A673 (cell line): Measurements from ENCODE around the gene LTO1. TPM values are rescaled to one million over a fixed set of nuclear protein-coding genes. Genes with fewer than 3 reads are reported as not detected.
A peak's percentile ranks its signal among the peaks of the same experiment; 100 is the strongest.

Experiments
- BruUV-seq: library from RNA; stranded (reverse); fragments of 400-500 nt; replicated peaks from 2 replicates; lab custom pipeline; 2021; lab: Mats Ljungman, UMichigan
- CTCF ChIA-PET: fragments of 300-600 bp; sonication (Branson Sonifier 250); formaldehyde crosslinking; loops from one replicate; lab custom pipeline; 2022; ENCODE audit warnings: antibody characterized with exemption; lab: Charles Lee
- POLR2A ChIA-PET: fragments of 300-600 bp; sonication (Branson Sonifier 250); formaldehyde crosslinking; loops from one replicate; lab custom pipeline; 2022; ENCODE audit warnings: antibody characterized with exemption; ENCODE audit not compliant: low non-redundant PET; lab: Charles Lee
- DNase-seq: peaks from one replicate; pipeline ENCODE4 v3.0.0-alpha.2; 2015; ENCODE audit warnings: low spot score
- H3K27ac ChIP-seq: fragments of 200-600 bp; sonication (generic); 2 replicates; pipeline ENCODE4 v1.5.1; 2016; ENCODE audit warnings: mixed run types, low read depth, mild to moderate bottlenecking, mixed read lengths, antibody characterized with exemption, low read length; ENCODE audit not compliant: poor library complexity, severe bottlenecking
- H3K27me3 ChIP-seq: fragments of 200-600 bp; sonication (generic); replicated peaks from 2 replicates; pipeline ENCODE4 v1.6.1; 2017; ENCODE audit warnings: mixed run types, low read depth, mild to moderate bottlenecking, mixed read lengths, antibody characterized with exemption, low read length; ENCODE audit not compliant: insufficient read depth, poor library complexity
- H3K36me3 ChIP-seq: fragments of 200-600 bp; sonication (generic); 2 replicates; pipeline ENCODE4 v1.6.1; 2016; ENCODE audit warnings: mixed run types, mild to moderate bottlenecking, mixed read lengths, antibody characterized with exemption, low read length; ENCODE audit not compliant: insufficient read depth, poor library complexity, severe bottlenecking
- H3K4me1 ChIP-seq: fragments of 200-600 bp; sonication (generic); 2 replicates; pipeline ENCODE4 v1.6.1; 2017; ENCODE audit warnings: mixed run types, mild to moderate bottlenecking, mixed read lengths, antibody characterized with exemption, low read length; ENCODE audit not compliant: insufficient read depth, poor library complexity, severe bottlenecking
- H3K4me3 ChIP-seq: fragments of 200-600 bp; sonication (generic); 2 replicates; pipeline ENCODE4 v1.5.1; 2016; ENCODE audit warnings: low read depth, mixed run types, mild to moderate bottlenecking, mixed read lengths, low read length; ENCODE audit not compliant: poor library complexity, severe bottlenecking
- H3K9me3 ChIP-seq: fragments of 200-600 bp; sonication (generic); 2 replicates; pipeline ENCODE4 v1.6.1; 2016; ENCODE audit warnings: mixed run types, low read depth, mild to moderate bottlenecking, mixed read lengths, antibody characterized with exemption, low read length; ENCODE audit not compliant: poor library complexity, severe bottlenecking
- EZH2 ChIP-seq: fragments of 200-600 bp; sonication (generic); IDR thresholded peaks from 2 replicates; pipeline ENCODE4 v1.6.1; 2017; ENCODE audit warnings: borderline replicate concordance, low read depth, mild to moderate bottlenecking, mixed read lengths, antibody characterized with exemption, low read length; ENCODE audit not compliant: poor library complexity, severe bottlenecking
- intact Hi-C: fragments of 100-400 bp; cut with micrococcal nuclease; formaldehyde crosslinking; loops from one replicate; pipeline ENCODE4 v1.10.0; 2022; ENCODE audit not compliant: unreplicated experiment
- total RNA-seq: library from RNA; stranded (reverse); gene quantifications from 2 replicates; pipeline ENCODE4 v1.2.3, GENCODE V29; 2021
- TF ChIP-seq, protein P1 (sequence below): fragments of 300-800, 200-600 bp; sonication (generic); conservative IDR thresholded peaks from 2 replicates; pipeline ENCODE4 v1.5.1; 2017; ENCODE audit warnings: low read depth, mild to moderate bottlenecking, antibody characterized with exemption, low read length, moderate library complexity, mixed read lengths

LTO1 gene
- total RNA-seq, 1 experiment from 2014 or later = 56.0 TPM

DNA sequence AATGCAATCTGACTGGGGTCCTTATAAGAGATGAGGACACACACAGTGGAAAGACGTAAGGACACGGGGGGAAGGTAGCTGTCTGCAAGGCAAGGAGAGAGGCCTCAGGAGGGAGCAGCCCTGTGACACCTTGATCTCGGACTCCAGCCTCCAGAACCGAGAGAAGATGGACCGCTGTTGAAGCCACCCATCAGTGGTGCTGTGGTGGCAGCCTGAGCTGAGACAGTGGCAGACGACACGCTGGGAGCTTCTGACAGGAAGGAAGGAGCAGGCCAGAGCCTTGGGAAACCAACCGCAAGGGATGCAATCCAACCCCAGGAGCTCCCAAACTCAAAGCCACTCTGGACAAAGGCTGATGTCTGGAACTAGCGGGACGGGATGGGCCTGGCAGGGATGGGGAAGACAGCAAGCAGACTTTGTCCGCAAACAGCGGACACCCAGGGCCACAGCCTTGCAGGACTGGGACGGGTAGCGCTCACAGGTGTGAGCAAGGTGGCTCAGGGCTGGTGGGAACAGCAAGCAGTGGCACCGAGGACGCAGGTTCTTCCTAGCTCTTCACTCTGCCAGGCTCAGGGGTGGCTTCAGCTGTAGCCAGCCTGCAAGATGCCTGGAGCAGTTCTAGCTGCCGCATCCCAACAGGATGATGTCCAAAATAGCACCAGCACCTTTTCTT, 10.9 kb downstream of the LTO1 start:
- TF ChIP-seq, protein P1, sequence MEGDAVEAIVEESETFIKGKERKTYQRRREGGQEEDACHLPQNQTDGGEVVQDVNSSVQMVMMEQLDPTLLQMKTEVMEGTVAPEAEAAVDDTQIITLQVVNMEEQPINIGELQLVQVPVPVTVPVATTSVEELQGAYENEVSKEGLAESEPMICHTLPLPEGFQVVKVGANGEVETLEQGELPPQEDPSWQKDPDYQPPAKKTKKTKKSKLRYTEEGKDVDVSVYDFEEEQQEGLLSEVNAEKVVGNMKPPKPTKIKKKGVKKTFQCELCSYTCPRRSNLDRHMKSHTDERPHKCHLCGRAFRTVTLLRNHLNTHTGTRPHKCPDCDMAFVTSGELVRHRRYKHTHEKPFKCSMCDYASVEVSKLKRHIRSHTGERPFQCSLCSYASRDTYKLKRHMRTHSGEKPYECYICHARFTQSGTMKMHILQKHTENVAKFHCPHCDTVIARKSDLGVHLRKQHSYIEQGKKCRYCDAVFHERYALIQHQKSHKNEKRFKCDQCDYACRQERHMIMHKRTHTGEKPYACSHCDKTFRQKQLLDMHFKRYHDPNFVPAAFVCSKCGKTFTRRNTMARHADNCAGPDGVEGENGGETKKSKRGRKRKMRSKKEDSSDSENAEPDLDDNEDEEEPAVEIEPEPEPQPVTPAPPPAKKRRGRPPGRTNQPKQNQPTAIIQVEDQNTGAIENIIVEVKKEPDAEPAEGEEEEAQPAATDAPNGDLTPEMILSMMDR = no peak
- TF ChIP-seq EZH2 = no peak
- Histone ChIP-seq H3K9me3 (no peaks in the 10 kb centered on the region), H3K4me1 (peaks cover 16% of the 10 kb centered on the region), H3K36me3 (peaks cover 15% of the 10 kb centered on the region), H3K4me3 (no peak overlapping the region), H3K27ac (peak overlapping the region; percentile 41), H3K27me3 (no peaks in the 10 kb centered on the region)
- no TSS peak for BruUV-seq
- intact Hi-C loops = no loop called here
- DNase-seq = no peak
- POLR2A ChIA-PET = no interaction called here
- CTCF ChIA-PET = interaction anchor here (1.4 kb wide), 1 partner anchor 563 kb away, joined by 4 read pairs; no protein-coding TSS in a partner anchor

GRCh38 chr11:69663326-69663725, 11.8 kb downstream of the LTO1 start:
- TF ChIP-seq EZH2 = no peak
- TF ChIP-seq, protein P1 = no peak
- CTCF ChIA-PET = interaction anchor here (1.4 kb wide), 1 partner anchor 562 kb away, joined by 4 read pairs; no protein-coding TSS in a partner anchor

GRCh38 chr11:69662806-69663205, 12.3 kb downstream of the LTO1 start:
- BruUV-seq = no TSS peak
- Histone ChIP-seq H3K4me3 (no peak overlapping the region), H3K36me3 (peaks cover 15% of the 10 kb centered on the region), H3K27me3 (no peaks in the 10 kb centered on the region), H3K4me1 (peaks cover 9% of the 10 kb centered on the region), H3K9me3 (no peaks in the 10 kb centered on the region), H3K27ac (no peak overlapping the region)
- ChIA-PET CTCF (interaction anchor here (1.5 kb wide), 1 partner anchor 21 kb away, joined by 4 read pairs; no protein-coding TSS in a partner anchor), POLR2A (no interaction called here)
- TF ChIP-seq, protein P1 = no peak
- TF ChIP-seq EZH2 = no peak
- no peak for DNase-seq
- intact Hi-C loops = no loop called here

More at GRCh38 chr11:69663326-69663725, 11.8 kb downstream of the LTO1 start:
- peaks cover 9% of the 10 kb centered on the region for H3K4me1 ChIP-seq
- peaks cover 15% of the 10 kb centered on the region for H3K36me3 ChIP-seq
- POLR2A ChIA-PET = no interaction called here
- DNase-seq = no peak
- H3K4me3 ChIP-seq = no peak overlapping the region
- H3K9me3 ChIP-seq = no peaks in the 10 kb centered on the region
- intact Hi-C loops = no loop called here
- no peaks in the 10 kb centered on the region for H3K27me3 ChIP-seq
- H3K27ac ChIP-seq = peak overlapping the region; percentile 41
- no TSS peak for BruUV-seq
